PC-9 (cell line): Measurements from ENCODE around the gene SEBOX. TPM values are rescaled to one million over a fixed set of nuclear protein-coding genes. Genes with fewer than 3 reads are reported as not detected.

Source experiments
- BruUV-seq: library from RNA; stranded (reverse); fragments of 400-500 nt; replicated peaks from 2 replicates; lab custom pipeline; 2021; lab: Mats Ljungman, UMichigan
- CTCF ChIA-PET: fragments of 300-600 bp; sonication (Branson Sonifier 250); formaldehyde crosslinking; loops from one replicate; lab custom pipeline; 2022; ENCODE audit warnings: antibody characterized with exemption; lab: Charles Lee
- POLR2A ChIA-PET: fragments of 300-600 bp; sonication (Branson Sonifier 250); formaldehyde crosslinking; loops from one replicate; lab custom pipeline; 2022; ENCODE audit warnings: antibody characterized with exemption; ENCODE audit not compliant: unreplicated experiment; lab: Charles Lee
- DNase-seq, 2 experiments: peaks; one replicate each; pipeline versions ENCODE4 v3.0.0 to v3.0.0-alpha.2; 2015 to 2022; ENCODE audit warnings: mixed read lengths in 1 of 2
- H2AFZ ChIP-seq: fragments of 200-600 bp; sonication (generic); 2 replicates; pipeline ENCODE4 v1.8.1; 2017; ENCODE audit warnings: antibody characterized with exemption
- H3F3A ChIP-seq: fragments of 200-600 bp; sonication (generic); 2 replicates; pipeline ENCODE4 v1.8.1; 2017; ENCODE audit warnings: antibody characterized with exemption, mild to moderate bottlenecking, low read depth; ENCODE audit not compliant: insufficient read depth
- H3K27ac ChIP-seq: fragments of 200-600 bp; sonication (generic); 2 replicates; pipeline ENCODE4 v1.6.1; 2016; ENCODE audit warnings: mixed run types
- H3K27me3 ChIP-seq: fragments of 200-600 bp; sonication (generic); 2 replicates; pipeline ENCODE4 v1.6.1; 2016; ENCODE audit warnings: low read depth, mixed run types; ENCODE audit not compliant: insufficient read depth
- H3K36me3 ChIP-seq: fragments of 200-600 bp; sonication (generic); 2 replicates; pipeline ENCODE4 v1.6.1; 2016; ENCODE audit warnings: low read depth, mixed run types
- H3K4me1 ChIP-seq: fragments of 200-600 bp; sonication (generic); replicated peaks from 2 replicates; pipeline ENCODE4 v1.6.1; 2016; ENCODE audit warnings: mixed run types; ENCODE audit not compliant: insufficient read depth
- H3K4me2 ChIP-seq: fragments of 200-600 bp; sonication (generic); 2 replicates; pipeline ENCODE4 v1.6.1; 2017; ENCODE audit warnings: mixed run types
- H3K4me3 ChIP-seq: fragments of 200-600 bp; sonication (generic); 2 replicates; pipeline ENCODE4 v1.6.1; 2016; ENCODE audit warnings: mixed run types
- H3K79me2 ChIP-seq: fragments of 200-600 bp; sonication (generic); 2 replicates; pipeline ENCODE4 v1.6.1; 2017; ENCODE audit warnings: low read depth, mixed run types
- H3K9me2 ChIP-seq: fragments of 200-600 bp; sonication (generic); 2 replicates; pipeline ENCODE4 v1.8.1; 2017; ENCODE audit warnings: mild to moderate bottlenecking; ENCODE audit not compliant: insufficient read depth
- H3K9me3 ChIP-seq: fragments of 200-600 bp; sonication (generic); 2 replicates; pipeline ENCODE4 v1.8.1; 2016; ENCODE audit warnings: low read depth; ENCODE audit not compliant: insufficient read depth
- H4K20me1 ChIP-seq: fragments of 200-600 bp; sonication (generic); 2 replicates; pipeline ENCODE4 v1.8.1; 2017; ENCODE audit not compliant: insufficient read depth
- CTCF ChIP-seq: fragments of 200-600 bp; sonication (generic); conservative IDR thresholded peaks from 2 replicates; pipeline ENCODE4 v1.6.1; 2017; ENCODE audit warnings: mixed run types, antibody characterized with exemption, mild to moderate bottlenecking, moderate library complexity
- EZH2 ChIP-seq: fragments of 200-600 bp; sonication (generic); IDR thresholded peaks from 2 replicates; pipeline ENCODE4 v1.8.0; 2017; ENCODE audit warnings: antibody characterized with exemption, low read depth
- intact Hi-C: fragments of 100-400 bp; cut with micrococcal nuclease; formaldehyde crosslinking; loops from one replicate; pipeline ENCODE4 v1.10.0; 2022; ENCODE audit not compliant: unreplicated experiment
- total RNA-seq: library from RNA; stranded (reverse); gene quantifications from 2 replicates; pipeline ENCODE4 v1.2.3, GENCODE V29; 2021

The SEBOX gene
- total RNA-seq, 1 experiment from 2014 or later = not detected

- Histone ChIP-seq H3K79me2 (0 out of 2 replicates have a peak, but pooled peaks cover under 1% of the 10 kb centered on the region), H4K20me1 (no peaks in the 10 kb centered on the region; the same call in 1 of the 2 replicates), H3K9me2 (no peaks in the 10 kb centered on the region), H3K4me3 (no peak overlapping the region), H3K4me1 (0 out of 2 replicates have a peak, but pooled peaks cover under 1% of the 10 kb centered on the region), H3F3A (0 out of 2 replicates have a peak, but pooled peaks cover 1% of the 10 kb centered on the region), H3K4me2 (no peak overlapping the region), H3K27me3 (no peaks in the 10 kb centered on the region), H3K9me3 (no peaks in the 10 kb centered on the region), H2AFZ (no peak overlapping the region), H3K27ac (no peak overlapping the region), H3K36me3 (peaks cover 19% of the 10 kb centered on the region; the same call in 1 of the 2 replicates)
- POLR2A ChIA-PET = no interaction called here
- CTCF ChIA-PET = no interaction called here
- TF ChIP-seq EZH2 = no peak
- no peak for TF ChIP-seq CTCF
- no peak for DNase-seq
- intact Hi-C loops = no loop called here
- BruUV-seq = no TSS peak
Observed at GRCh38 chr17:28391401-28391800, 26.4 kb upstream of the SEBOX start.

GRCh38 chr17:28390984-28391383 is 26.0 kb upstream of the SEBOX start:
- H3K4me3 ChIP-seq = no peak overlapping the region
- ChIA-PET CTCF (no interaction called here), POLR2A (interaction anchor here (0.6 kb wide), 1 partner anchor 35 kb away, joined by 4 read pairs; no protein-coding TSS in a partner anchor)
- peaks cover 5% of the 10 kb centered on the region; the same call in 1 of the 2 replicates for H3F3A ChIP-seq
- H3K4me2 ChIP-seq = no peak overlapping the region
- no peak overlapping the region for H3K27ac ChIP-seq
- no peak for DNase-seq
- TF ChIP-seq CTCF = no peak
- no peak for TF ChIP-seq EZH2
- intact Hi-C loops = no loop called here
- H3K27me3 ChIP-seq = no peaks in the 10 kb centered on the region
- H4K20me1 ChIP-seq = no peaks in the 10 kb centered on the region; the same call in 1 of the 2 replicates
- H3K9me2 ChIP-seq = no peaks in the 10 kb centered on the region
- no peaks in the 10 kb centered on the region for H3K9me3 ChIP-seq
- peaks cover 4% of the 10 kb centered on the region; the same call in 1 of the 2 replicates for H3K79me2 ChIP-seq
- no peak overlapping the region for H2AFZ ChIP-seq
- peaks cover 5% of the 10 kb centered on the region for H3K4me1 ChIP-seq
- no TSS peak for BruUV-seq
- peaks cover 19% of the 10 kb centered on the region; the same call in 1 of the 2 replicates for H3K36me3 ChIP-seq

- no peak for DNase-seq
- intact Hi-C loops = no loop called here
- Histone ChIP-seq H3F3A (peaks cover 10% of the 10 kb centered on the region; the same call in 1 of the 2 replicates), H3K27me3 (no peaks in the 10 kb centered on the region), H3K4me2 (no peak overlapping the region), H3K36me3 (peaks cover 19% of the 10 kb centered on the region; the same call in 1 of the 2 replicates), H3K4me1 (peaks cover 9% of the 10 kb centered on the region), H3K27ac (no peak overlapping the region), H4K20me1 (no peaks in the 10 kb centered on the region; the same call in 1 of the 2 replicates), H3K79me2 (peaks cover 9% of the 10 kb centered on the region; the same call in 1 of the 2 replicates), H3K9me3 (no peaks in the 10 kb centered on the region), H2AFZ (no peak overlapping the region), H3K9me2 (no peaks in the 10 kb centered on the region), H3K4me3 (no peak overlapping the region)
- BruUV-seq = no TSS peak
- TF ChIP-seq CTCF (no peak), EZH2 (no peak)
- ChIA-PET CTCF (no interaction called here), POLR2A (interaction anchor here (0.6 kb wide), 1 partner anchor 34 kb away, joined by 4 read pairs; no protein-coding TSS in a partner anchor)
Observed at GRCh38 chr17:28390563-28390962, 25.6 kb upstream of the SEBOX start.
